Stimulated activated CD4-positive, alpha-beta T cell treated with anti-CD3 and anti-CD28 coated beads, Interleukin-4, amount 100 ng/mL, for 4 hours (primary cell): ENCODE measurements around the gene ZMPSTE24.

Experiments
- DNase-seq, 2 experiments: peaks; one replicate each; pipeline ENCODE4 v3.0.0-alpha.2; 2020

ZMPSTE24 gene

GRCh38 chr1:40265298-40265697, 7.3 kb downstream of the ZMPSTE24 start:
- DNase-seq, result no peak

- DNase-seq, result no peak
These were observed 7.9 kb downstream of the ZMPSTE24 start for GRCh38 chr1:40265919-40266318.

- no peak for DNase-seq
These were observed 8.9 kb downstream of the ZMPSTE24 start for GRCh38 chr1:40266786-40267535.

- no peak for DNase-seq
These were observed 9.7 kb downstream of the ZMPSTE24 start for GRCh38 chr1:40267767-40268187.

- DNase-seq, result no peak
These were observed 10.2 kb downstream of the ZMPSTE24 start for GRCh38 chr1:40268211-40268610.

- no peak for DNase-seq
These were observed 12.3 kb downstream of the ZMPSTE24 start for GRCh38 chr1:40270152-40270834.

GRCh38 chr1:40272653-40273213, 14.7 kb downstream of the ZMPSTE24 start:
- no peak for DNase-seq

GRCh38 chr1:40273547-40274166, 15.6 kb downstream of the ZMPSTE24 start:
- DNase-seq, result no peak

- DNase-seq, result no peak
These were observed 16.3 kb downstream of the ZMPSTE24 start for GRCh38 chr1:40274331-40274730.

- no peak for DNase-seq
These were observed 18.1 kb downstream of the ZMPSTE24 start for GRCh38 chr1:40276122-40276521.

GRCh38 chr1:40281853-40282252, 23.8 kb downstream of the ZMPSTE24 start:
- DNase-seq, result no peak

- DNase-seq, result no peak
These were observed 33.3 kb downstream of the ZMPSTE24 start for GRCh38 chr1:40291293-40291692.

GRCh38 chr1:40299366-40300248, 41.6 kb downstream of the ZMPSTE24 start:
- DNase-seq, result no peak

GRCh38 chr1:40300249-40300567, 42.2 kb downstream of the ZMPSTE24 start:
- no peak for DNase-seq

- DNase-seq, result no peak
These were observed 42.6 kb downstream of the ZMPSTE24 start for GRCh38 chr1:40300651-40301050.

GRCh38 chr1:40301066-40301465, 43.0 kb downstream of the ZMPSTE24 start:
- DNase-seq, result no peak

GRCh38 chr1:40301541-40302299, 43.7 kb downstream of the ZMPSTE24 start:
- DNase-seq, result no peak

GRCh38 chr1:40302475-40302874, 44.4 kb downstream of the ZMPSTE24 start:
- no peak for DNase-seq

GRCh38 chr1:40303051-40303771, 45.2 kb downstream of the ZMPSTE24 start:
- DNase-seq, result no peak

GRCh38 chr1:40303790-40304189, 45.8 kb downstream of the ZMPSTE24 start:
- no peak for DNase-seq

GRCh38 chr1:40305451-40305850, 47.4 kb downstream of the ZMPSTE24 start:
- no peak for DNase-seq
